ENCODE results near the gene PSMD3.
"Not testable (repeated sequence)": the region's sequence is repeated elsewhere in the genome, so short reads cannot be mapped to it uniquely, and the experiment has no call there.

PSMD3 gene

GRCh38 chr17:39996800-39997199 is 16.2 kb downstream of the PSMD3 start:
- no peak for DNase-seq (ENCODE audit: low read depth in 2 of 2)

DNA sequence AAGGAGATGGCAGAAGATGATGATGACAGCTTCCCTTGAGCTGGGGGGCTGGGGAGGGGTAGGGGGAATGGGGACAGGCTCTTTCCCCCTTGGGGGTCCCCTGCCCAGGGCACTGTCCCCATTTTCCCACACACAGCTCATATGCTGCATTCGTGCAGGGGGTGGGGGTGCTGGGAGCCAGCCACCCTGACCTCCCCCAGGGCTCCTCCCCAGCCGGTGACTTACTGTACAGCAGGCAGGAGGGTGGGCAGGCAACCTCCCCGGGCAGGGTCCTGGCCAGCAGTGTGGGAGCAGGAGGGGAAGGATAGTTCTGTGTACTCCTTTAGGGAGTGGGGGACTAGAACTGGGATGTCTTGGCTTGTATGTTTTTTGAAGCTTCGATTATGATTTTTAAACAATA is 16.9 kb downstream of the PSMD3 start:
- no peak for DNase-seq (ENCODE audit: low read depth in 2 of 2)

DNA sequence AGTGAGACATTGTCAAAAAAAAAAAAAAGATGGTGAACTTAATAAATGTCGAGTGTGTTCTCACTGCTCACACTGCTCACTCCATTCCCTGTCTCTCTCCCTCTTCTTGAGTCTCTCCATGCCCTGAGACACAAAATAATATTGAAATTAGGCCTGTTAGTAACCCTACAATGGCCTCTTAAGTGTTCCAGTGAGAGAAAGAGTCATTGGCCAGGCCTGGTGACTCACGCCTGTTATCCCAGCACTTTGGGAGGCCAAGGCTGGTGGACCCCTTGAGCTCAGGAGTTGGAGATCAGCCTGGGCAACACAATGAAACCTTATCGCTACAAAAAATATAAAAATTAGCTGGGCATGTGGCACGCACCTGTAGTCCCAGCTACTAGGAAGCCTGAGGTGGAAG is 18.5 kb downstream of the PSMD3 start:
- no peak for DNase-seq (ENCODE audit: low read depth in 2 of 2)

DNA sequence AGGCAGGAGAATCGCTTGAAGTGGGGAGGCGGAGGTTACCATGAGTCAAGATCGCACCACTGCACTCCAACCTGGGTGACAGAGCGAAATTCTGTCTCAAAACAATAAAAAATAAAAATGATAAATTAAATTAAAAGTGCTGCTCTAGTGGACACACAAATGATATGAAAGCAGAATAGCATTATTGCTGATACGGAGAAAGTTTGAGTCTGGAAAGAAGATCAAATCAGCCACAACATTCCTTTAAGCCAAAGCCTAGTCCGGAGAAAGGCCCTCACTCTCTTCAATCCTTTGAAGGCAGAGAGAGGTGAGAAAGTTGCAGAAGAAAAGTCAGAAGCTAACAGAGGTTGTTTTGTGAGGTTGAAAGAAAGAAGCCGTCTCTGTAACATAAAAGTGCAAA is 19.6 kb downstream of the PSMD3 start:
- DNase-seq (ENCODE audit: low read depth in 2 of 2): no peak

GRCh38 chr17:40001335-40001734 is 20.7 kb downstream of the PSMD3 start:
- not testable (repeated sequence) for DNase-seq (ENCODE audit: low read depth in 2 of 2)

- no peak for DNase-seq (ENCODE audit: low read depth in 2 of 2)
Observed at GRCh38 chr17:40004072-40004471, 23.5 kb downstream of the PSMD3 start.

DNA sequence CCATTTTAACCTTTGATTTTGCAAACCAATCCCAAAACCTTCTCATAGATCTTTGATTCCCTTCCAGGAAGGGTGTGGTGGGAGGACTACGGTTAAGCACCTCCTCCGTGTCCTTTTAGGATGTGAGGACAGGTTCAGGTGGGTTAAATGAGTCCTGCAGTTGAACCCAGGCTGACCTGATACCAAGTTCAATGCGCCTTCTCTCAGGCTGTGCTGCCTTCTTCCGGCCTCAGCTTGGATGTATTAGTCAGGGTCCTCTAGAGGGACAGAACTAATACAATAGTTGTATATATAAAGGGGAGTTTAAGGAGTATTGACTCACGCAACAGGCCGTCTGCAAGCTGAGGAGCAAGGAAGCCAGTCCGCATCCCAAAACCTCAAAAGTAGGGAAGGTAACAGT is 24.1 kb downstream of the PSMD3 start:
- DNase-seq (ENCODE audit: low read depth in 2 of 2): no peak

DNA sequence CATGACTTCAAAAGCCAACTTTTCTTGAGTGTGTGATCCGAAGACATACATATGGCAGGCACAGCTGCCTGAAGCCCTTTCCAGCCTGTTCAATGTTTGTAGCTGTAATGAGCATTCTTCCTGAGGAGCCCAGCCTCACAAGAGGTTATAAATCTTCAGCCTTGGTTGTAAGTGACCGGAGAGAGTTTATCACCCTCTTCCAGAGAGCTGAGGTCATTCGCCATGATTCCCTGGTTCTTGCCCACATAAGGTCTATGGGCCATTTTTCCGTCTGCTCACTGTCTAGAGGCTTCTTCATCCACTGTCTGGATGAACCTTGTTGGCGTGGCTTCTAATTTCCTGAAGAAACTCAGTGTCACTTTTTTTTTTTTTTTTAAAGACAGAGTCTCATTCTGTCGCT is 24.9 kb downstream of the PSMD3 start:
- no peak for DNase-seq (ENCODE audit: low read depth in 2 of 2)

GRCh38 chr17:40010946-40011500 is 30.4 kb downstream of the PSMD3 start:
- not testable (repeated sequence) for DNase-seq (ENCODE audit: low read depth in 2 of 2)

DNA sequence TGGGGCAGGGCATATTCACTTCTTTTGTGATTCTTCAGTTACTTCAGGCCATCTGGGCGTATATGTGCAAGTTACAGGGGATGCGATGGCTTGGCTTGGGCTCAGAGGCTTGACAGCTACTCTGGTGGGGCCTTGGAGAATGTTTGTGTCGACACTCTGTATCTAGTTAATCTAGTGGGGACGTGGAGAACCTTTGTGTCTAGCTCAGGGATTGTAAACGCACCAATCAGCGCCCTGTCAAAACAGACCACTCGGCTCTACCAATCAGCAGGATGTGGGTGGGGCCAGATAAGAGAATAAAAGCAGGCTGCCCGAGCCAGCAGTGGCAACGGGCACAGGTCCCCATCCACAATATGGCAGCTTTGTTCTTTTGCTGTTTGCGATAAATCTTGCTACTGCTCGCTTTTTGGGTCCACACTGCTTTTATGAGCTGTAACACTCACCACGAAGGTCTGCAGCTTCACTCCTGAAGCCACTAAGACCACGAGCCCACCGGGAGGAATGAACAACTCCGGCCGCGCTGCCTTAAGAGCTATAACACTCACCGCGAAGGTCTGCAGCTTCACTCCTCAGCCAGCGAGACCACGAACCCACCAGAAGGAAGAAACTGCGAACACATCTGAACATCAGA is 31.5 kb downstream of the PSMD3 start:
- not testable (repeated sequence) for DNase-seq (ENCODE audit: low read depth in 2 of 2)

DNA sequence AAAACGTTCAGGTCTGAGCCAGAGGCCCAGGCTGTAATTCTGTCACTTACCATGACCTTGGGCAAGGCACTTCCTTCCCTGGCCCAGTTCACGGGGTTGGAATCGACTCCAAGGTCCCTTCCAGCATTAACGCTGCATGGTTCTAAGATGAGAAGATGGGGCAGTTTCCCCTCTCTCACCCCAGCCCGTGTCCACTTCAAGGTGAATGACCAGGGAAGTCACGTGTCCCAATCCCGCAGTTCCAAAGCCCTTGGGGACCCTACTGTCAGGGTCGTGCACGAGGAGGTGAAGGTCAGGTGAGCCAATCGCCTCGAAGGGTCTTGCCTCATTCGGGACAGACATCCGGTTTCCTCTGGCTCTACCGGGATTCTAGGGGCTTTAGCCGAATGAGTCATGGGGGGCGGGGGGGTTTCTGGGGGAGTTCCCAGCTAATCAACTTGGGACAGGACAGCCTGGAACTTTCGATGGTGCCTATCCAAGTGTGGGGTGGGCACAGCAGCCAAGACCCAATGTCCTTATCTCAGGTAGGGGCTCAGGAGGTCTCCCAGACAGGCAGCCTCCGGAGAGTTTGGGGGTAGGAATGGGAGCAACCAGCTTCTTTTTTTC is 33.9 kb downstream of the PSMD3 start:
- no peak for DNase-seq (ENCODE audit: low read depth in 2 of 2)

DNA sequence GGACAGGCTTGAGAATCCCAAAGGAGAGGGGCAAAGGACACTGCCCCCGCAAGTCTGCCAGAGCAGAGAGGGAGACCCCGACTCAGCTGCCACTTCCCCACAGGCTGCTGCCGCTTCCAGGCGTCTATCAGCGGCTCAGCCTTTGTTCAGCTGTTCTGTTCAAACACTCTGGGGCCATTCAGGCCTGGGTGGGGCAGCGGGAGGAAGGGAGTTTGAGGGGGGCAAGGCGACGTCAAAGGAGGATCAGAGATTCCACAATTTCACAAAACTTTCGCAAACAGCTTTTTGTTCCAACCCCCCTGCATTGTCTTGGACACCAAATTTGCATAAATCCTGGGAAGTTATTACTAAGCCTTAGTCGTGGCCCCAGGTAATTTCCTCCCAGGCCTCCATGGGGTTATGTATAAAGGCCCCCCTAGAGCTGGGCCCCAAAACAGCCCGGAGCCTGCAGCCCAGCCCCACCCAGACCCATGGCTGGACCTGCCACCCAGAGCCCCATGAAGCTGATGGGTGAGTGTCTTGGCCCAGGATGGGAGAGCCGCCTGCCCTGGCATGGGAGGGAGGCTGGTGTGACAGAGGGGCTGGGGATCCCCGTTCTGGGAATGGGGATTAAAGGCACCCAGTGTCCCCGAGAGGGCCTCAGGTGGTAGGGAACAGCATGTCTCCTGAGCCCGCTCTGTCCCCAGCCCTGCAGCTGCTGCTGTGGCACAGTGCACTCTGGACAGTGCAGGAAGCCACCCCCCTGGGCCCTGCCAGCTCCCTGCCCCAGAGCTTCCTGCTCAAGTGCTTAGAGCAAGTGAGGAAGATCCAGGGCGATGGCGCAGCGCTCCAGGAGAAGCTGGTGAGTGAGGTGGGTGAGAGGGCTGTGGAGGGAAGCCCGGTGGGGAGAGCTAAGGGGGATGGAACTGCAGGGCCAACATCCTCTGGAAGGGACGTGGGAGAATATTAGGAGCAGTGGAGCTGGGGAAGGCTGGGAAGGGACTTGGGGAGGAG is 34.7 kb downstream of the PSMD3 start, which contains the start of gene CSF3:
TSS of gene CSF3 (plus strand) at position 436 of the 993 bp plus-strand sequence. CDS start at position 471, 35 bp downstream.
- DNase-seq (ENCODE audit: low read depth in 2 of 2): no peak

- no peak for DNase-seq (ENCODE audit: low read depth in 2 of 2)
Observed at GRCh38 chr17:40015998-40016985, 35.7 kb downstream of the PSMD3 start.

DNA sequence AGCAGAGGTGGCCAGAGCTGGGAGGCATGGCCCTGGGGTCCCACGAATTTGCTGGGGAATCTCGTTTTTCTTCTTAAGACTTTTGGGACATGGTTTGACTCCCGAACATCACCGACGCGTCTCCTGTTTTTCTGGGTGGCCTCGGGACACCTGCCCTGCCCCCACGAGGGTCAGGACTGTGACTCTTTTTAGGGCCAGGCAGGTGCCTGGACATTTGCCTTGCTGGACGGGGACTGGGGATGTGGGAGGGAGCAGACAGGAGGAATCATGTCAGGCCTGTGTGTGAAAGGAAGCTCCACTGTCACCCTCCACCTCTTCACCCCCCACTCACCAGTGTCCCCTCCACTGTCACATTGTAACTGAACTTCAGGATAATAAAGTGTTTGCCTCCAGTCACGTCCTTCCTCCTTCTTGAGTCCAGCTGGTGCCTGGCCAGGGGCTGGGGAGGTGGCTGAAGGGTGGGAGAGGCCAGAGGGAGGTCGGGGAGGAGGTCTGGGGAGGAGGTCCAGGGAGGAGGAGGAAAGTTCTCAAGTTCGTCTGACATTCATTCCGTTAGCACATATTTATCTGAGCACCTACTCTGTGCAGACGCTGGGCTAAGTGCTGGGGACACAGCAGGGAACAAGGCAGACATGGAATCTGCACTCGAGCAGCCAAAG is 36.9 kb downstream of the PSMD3 start:
- DNase-seq (ENCODE audit: low read depth in 2 of 2): no peak

DNA sequence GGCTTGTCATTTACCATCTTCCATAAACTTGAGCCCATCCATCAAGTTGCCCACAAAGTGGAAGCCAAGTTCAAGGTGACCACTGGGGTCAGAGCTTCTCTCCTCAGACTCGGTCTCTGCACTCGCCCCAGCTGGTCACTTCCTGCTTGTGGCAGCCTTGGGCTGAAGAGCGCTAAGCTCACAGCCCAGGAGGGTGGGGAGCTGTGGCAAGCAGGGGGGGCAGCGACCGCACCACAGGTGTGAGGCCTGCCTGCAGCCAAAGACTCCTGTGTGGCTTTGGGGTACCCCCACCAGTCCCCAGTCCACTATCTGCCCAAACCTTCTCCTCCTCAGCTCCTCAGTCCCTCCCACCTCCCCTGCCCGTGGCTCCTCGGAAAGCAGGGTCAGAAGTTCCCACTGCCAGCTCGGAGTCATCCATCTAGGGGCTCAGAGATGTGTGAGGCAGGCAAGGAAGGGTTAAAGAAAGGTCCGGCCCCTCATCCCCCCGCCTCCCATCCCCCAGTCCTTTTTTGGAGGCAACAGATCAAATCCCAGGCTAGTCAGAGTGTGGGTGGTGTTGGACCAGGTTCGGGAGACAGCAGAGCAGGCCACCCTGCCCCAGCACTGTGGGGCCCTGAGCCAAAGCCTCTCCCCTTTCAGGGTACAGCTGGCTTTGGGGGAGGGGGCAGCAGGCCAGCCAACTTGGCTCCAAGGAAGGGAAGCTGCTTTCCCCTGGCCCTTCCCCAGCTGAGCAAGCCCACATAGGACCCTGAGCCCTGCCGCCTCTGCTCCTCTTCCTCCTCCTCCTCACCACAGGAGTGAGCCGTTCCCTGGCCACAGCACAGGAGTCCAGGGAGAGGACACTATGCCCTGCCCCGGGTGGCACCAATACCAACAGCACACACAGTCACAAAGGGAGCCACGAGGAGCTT is 37.9 kb downstream of the PSMD3 start:
- DNase-seq (ENCODE audit: low read depth in 2 of 2): no peak

- DNase-seq (ENCODE audit: low read depth in 2 of 2): no peak
Observed at GRCh38 chr17:40019140-40019991, 38.8 kb downstream of the PSMD3 start.

DNA sequence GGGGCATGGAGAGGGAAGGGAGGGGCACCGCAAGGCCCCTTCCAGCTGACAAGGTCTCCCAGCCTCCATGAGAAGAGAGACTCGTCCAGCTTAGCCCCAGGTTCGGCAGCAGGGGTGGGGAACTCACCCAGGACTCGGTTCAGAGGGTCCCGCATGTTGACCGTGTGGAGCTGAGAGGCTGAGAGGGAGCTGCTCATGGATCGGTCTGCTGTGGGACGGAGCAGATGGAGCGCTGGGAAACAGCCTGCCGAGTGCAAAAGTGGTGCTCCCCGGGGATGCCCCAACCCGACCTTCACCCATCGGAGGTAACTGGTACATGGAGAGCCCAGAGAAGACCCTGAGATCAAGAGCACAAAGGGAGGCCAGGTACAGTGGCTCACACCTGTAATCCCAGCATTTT is 39.5 kb downstream of the PSMD3 start:
- DNase-seq (ENCODE audit: low read depth in 2 of 2): no peak

DNA sequence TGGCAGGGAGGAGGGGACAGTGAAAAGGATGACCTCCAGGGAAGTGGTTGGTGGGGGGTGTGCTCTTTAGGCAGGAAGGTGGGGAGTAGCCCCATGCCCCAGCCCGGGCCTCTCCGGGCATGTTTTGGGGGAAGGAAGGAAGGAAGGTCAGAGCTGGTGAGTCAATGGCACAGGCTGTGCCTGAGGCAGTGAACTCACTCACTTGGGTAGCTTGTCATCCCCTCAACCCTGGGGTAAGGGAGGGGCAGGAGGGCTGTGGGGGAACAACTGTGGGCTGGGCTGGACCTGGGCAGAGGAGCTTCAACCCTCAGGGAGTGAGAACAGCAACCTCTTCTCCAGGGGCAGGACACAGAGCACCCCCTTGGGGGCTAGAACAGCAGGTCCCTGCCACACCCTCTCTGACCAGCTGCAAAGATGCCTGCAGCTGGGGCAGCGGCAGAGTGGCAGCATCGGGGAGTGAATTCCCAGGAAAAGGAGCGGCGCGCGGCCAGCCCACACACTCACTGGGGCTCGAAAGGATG is 40.9 kb downstream of the PSMD3 start:
- no peak for DNase-seq (ENCODE audit: low read depth in 2 of 2)

All from activated CD8-positive, alpha-beta memory T cell treated with anti-CD3 and anti-CD28 coated beads for 4 hours (primary cell).